HepG2 (cell line): ENCODE data around the gene PTPN14. TPM values are rescaled to one million over a fixed set of nuclear protein-coding genes. Genes with fewer than 3 reads are reported as not detected.

Experiments
- ARID5B ChIP-seq: IDR thresholded peaks from 2 replicates; pipeline ENCODE4 v1.4.0; 2020; ENCODE audit warnings: mild to moderate bottlenecking, missing genetic modification reagents
- GABPA ChIP-seq, 2 experiments: IDR thresholded peaks; 2 replicates each; pipeline ENCODE4 v1.6.1; 2011 to 2016; ENCODE audit warnings: low read depth in 2 of 2, low read length in 1 of 2, missing biosample characterization in 1 of 2, missing genetic modification characterization in 1 of 2
- HMG20A ChIP-seq: IDR thresholded peaks from 2 replicates; pipeline ENCODE4 v1.6.1; 2016; ENCODE audit warnings: borderline replicate concordance
- KAT8 ChIP-seq: IDR thresholded peaks from 2 replicates; pipeline ENCODE4 v1.6.1; 2016; ENCODE audit warnings: missing genetic modification reagents, missing compliant biosample characterization
- SMC3 ChIP-seq: IDR thresholded peaks from 2 replicates; pipeline ENCODE4 v1.6.1; 2011; ENCODE audit warnings: low read length, improper control_type of control experiment
- SNAI1 ChIP-seq: sonication (generic); formaldehyde crosslinking; IDR thresholded peaks from 2 replicates; pipeline ENCODE4 v1.5.0; 2020; ENCODE audit warnings: mild to moderate bottlenecking, missing genetic modification reagents, borderline replicate concordance
- SRSF1 ChIP-seq: fragments of 200-400 bp; formaldehyde crosslinking; optimal IDR thresholded peaks from 2 replicates; pipeline ENCODE3; 2017; ENCODE audit warnings: mild to moderate bottlenecking, low read depth, low read length, moderate library complexity
- SYNCRIP ChIP-seq: fragments of 200-400 bp; formaldehyde crosslinking; IDR thresholded peaks from 2 replicates; pipeline ENCODE4 v1.6.1; 2018; ENCODE audit warnings: mild to moderate bottlenecking, low read depth, low read length; ENCODE audit not compliant: insufficient read depth
- ZFP37 ChIP-seq: sonication (generic); formaldehyde crosslinking; IDR thresholded peaks from 2 replicates; pipeline ENCODE4 v1.4.0; 2020; ENCODE audit warnings: missing genetic modification reagents, borderline replicate concordance
- ZNF362 ChIP-seq: sonication (generic); formaldehyde crosslinking; IDR thresholded peaks from 2 replicates; pipeline ENCODE4 v1.4.0; 2020; ENCODE audit warnings: missing genetic modification reagents, mild to moderate bottlenecking, borderline replicate concordance
- polyA plus RNA-seq, 8 experiments: library from polyadenylated mRNA; depleted of rRNA in 3 of 8; stranded (reverse) in 7 of 8; unstranded in 1 of 8; fragments of >200 nt; fragmentation: Illumina TruSeq in 4 of 8; extraction: Trizol in 4 of 8; gene quantifications; 2 replicates each; pipeline versions ENCODE4 v1.2.1 to v1.2.3, GENCODE V29; 2011 to 2016; ENCODE audit warnings: low read depth in 4 of 8, missing spikeins in 1 of 8, mixed read lengths in 1 of 8; ENCODE audit not compliant: insufficient read depth in 1 of 8
- total RNA-seq, 5 experiments: library from RNA; depleted of rRNA; stranded (reverse); fragments of >200 nt; fragmentation: Illumina TruSeq; extraction: Trizol; gene quantifications; 2 replicates each; pipeline ENCODE4 v1.2.3, GENCODE V29; 2016; ENCODE audit warnings: low read depth in 1 of 5
- TF ChIP-seq, protein P1 (sequence below): sonication (generic); formaldehyde crosslinking; IDR thresholded peaks from 2 replicates; pipeline ENCODE4 v1.4.0; 2020; ENCODE audit warnings: mild to moderate bottlenecking, missing genetic modification reagents
- TF ChIP-seq, protein P2 (sequence below): sonication (generic); formaldehyde crosslinking; IDR thresholded peaks from 2 replicates; pipeline ENCODE4 v1.4.0; 2020; ENCODE audit warnings: missing genetic modification reagents

The PTPN14 gene
- total and polyA plus RNA-seq, 2 of the 13 experiments (the other 11 are each of a cell fraction or from before 2014, with no cell fraction given) = 3.9 to 4.7 TPM

DNA sequence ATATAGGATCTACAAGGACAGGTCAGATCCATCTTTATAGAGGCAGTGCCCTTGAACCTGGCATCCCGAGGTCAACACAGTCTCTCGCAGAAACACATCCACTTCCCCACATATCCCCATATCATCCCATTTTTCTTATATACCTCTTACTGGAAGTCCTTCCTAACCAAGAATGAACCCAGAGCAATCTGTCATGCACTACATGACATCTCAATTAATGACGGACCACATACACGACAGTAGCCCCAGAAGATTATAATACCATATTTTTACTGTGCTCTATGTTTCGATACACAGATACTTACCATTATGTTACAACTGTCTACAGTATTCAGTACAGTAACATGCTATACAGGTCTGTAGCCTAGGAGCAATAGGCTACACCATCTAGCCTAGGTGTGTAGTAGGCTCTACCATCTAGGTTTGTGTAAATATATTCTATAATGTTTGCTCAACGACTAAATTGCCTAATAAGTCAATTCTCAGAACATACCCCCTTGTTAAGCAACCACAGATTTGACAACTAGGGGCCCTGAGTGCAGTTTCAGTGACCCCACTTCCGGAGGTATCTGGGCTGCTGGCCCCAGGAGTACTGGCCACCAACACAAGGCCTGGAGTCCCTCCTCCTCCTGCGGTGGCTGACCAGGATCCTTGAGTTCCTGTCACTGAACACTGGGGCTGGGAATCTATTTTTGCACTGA, 28.1 kb downstream of the PTPN14 start (continued):
- TF ChIP-seq, protein P1, sequence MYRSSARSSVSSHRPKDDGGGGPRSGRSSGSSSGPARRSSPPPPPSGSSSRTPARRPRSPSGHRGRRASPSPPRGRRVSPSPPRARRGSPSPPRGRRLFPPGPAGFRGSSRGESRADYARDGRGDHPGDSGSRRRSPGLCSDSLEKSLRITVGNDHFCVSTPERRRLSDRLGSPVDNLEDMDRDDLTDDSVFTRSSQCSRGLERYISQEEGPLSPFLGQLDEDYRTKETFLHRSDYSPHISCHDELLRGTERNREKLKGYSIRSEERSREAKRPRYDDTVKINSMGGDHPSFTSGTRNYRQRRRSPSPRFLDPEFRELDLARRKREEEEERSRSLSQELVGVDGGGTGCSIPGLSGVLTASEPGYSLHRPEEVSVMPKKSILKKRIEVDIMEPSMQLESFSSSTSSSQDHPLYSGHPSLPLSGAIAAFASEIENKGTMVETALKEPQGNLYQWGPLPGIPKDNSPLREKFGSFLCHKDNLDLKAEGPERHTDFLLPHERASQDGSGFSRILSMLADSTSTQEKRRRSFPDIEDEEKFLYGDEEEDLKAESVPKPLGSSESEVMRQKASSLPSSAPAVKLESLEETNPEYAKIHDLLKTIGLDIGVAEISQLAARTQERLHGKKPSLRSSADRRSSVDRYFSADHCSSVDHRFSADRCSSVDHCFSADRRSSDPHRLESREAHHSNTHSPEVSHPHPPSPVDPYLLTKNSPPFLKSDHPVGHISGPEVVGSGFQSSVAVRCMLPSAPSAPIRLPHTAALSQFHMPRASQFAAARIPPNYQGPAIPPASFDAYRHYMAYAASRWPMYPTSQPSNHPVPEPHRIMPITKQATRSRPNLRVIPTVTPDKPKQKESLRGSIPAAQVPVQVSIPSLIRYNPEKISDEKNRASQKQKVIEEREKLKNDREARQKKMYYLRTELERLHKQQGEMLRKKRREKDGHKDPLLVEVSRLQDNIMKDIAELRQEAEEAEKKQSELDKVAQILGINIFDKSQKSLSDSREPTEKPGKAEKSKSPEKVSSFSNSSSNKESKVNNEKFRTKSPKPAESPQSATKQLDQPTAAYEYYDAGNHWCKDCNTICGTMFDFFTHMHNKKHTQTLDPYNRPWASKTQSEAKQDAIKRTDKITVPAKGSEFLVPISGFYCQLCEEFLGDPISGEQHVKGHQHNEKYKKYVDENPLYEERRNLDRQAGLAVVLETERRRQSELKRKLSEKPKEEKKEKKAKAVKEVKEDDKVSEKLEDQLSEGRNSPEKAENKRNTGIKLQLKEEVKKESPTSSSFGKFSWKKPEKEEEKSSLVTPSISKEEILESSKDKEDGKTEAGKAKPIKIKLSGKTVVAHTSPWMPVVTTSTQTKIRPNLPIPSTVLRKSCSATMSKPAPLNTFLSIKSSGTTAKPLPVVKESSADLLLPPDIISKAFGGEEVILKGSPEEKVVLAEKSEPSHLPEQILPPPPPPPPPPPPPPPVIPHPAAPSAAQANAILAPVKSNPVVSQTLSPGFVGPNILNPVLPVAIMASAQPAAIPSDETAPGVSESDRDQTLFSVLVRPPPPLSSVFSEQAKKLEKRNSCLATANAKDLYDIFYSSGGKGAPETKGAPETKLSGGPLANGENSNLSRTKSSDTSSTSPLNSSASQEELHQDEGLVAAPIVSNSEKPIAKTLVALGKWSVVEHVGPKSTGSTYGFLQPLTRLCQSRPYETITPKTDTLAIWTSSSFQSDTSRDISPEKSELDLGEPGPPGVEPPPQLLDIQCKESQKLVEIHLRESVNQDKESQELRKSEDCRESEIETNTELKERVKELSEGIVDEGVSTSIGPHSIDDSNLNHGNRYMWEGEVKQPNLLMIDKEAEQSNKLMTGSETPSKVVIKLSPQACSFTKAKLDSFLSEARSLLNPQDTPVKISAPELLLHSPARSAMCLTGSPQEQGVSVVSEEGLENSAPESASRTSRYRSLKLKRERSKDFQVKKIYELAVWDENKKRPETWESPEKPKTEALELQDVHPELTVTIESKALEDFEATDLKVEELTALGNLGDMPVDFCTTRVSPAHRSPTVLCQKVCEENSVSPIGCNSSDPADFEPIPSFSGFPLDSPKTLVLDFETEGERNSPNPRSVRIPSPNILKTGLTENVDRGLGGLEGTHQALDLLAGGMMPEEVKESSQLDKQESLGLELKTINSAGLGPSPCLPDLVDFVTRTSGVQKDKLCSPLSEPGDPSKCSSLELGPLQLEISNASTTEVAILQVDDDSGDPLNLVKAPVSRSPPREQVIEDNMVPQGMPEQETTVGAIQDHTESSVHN = no peak
- TF ChIP-seq SNAI1 (CRISPR knock-in tag) (no peak), ZNF362 (CRISPR knock-in tag) (no peak), ARID5B (peak; percentile 81), KAT8 (CRISPR knock-in tag) (0 out of 2 replicates have a peak, but pooled peaks have one; percentile 31), SRSF1 (no peak), GABPA (IDR thresholded peaks at IDR 0.05; ENCODE audit: low read depth, low read length) (no peak), GABPA (CRISPR knock-in tag; IDR thresholded peaks at IDR 0.05; ENCODE audit: low read depth) (no peak), SMC3 (no peak), SYNCRIP (no peak), HMG20A (CRISPR knock-in tag) (peak; percentile 83; the same call in 1 of the 2 replicates), ZFP37 (CRISPR knock-in tag) (no peak)
- TF ChIP-seq, protein P2, sequence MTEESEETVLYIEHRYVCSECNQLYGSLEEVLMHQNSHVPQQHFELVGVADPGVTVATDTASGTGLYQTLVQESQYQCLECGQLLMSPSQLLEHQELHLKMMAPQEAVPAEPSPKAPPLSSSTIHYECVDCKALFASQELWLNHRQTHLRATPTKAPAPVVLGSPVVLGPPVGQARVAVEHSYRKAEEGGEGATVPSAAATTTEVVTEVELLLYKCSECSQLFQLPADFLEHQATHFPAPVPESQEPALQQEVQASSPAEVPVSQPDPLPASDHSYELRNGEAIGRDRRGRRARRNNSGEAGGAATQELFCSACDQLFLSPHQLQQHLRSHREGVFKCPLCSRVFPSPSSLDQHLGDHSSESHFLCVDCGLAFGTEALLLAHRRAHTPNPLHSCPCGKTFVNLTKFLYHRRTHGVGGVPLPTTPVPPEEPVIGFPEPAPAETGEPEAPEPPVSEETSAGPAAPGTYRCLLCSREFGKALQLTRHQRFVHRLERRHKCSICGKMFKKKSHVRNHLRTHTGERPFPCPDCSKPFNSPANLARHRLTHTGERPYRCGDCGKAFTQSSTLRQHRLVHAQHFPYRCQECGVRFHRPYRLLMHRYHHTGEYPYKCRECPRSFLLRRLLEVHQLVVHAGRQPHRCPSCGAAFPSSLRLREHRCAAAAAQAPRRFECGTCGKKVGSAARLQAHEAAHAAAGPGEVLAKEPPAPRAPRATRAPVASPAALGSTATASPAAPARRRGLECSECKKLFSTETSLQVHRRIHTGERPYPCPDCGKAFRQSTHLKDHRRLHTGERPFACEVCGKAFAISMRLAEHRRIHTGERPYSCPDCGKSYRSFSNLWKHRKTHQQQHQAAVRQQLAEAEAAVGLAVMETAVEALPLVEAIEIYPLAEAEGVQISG = no peak
